PC-9 (cell line): ENCODE data around the gene ZDHHC11.
"Not testable (repeated sequence)": the region's sequence is repeated elsewhere in the genome, so short reads cannot be mapped to it uniquely, and the experiment has no call there.

ENCODE experiments used
- CTCF ChIP-seq: fragments of 200-600 bp; sonication (generic); conservative IDR thresholded peaks from 2 replicates; pipeline ENCODE4 v1.6.1; 2017; ENCODE audit warnings: mixed run types, antibody characterized with exemption, mild to moderate bottlenecking, moderate library complexity
- EZH2 ChIP-seq: fragments of 200-600 bp; sonication (generic); IDR thresholded peaks from 2 replicates; pipeline ENCODE4 v1.8.0; 2017; ENCODE audit warnings: antibody characterized with exemption, low read depth

- TF ChIP-seq CTCF, EZH2: not testable (repeated sequence)
These were observed 49.7 kb downstream of the ZDHHC11 start for GRCh38 chr5:801055-801454.
